ENCODE measurements around the gene DCP1A.

DNA sequence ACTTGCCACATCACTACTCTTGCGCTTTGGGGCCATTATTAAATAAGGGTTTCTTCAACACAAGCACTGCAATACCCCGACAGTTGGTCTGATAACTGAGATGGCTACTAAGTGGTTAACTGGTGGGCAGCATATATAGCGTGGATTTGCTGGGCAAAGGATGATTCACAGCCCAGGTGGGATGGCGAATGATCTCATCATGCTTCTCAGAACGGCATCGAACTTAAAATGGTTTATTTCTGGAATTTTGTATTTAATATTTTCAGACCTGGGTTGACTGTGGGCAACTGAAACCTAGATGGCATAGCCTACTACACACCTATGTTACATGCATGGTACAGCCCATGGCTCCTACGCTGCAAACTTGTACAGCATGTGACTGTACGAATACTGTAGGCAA is 64.8 kb downstream of the DCP1A start:
- TF ChIP-seq, protein P1, sequence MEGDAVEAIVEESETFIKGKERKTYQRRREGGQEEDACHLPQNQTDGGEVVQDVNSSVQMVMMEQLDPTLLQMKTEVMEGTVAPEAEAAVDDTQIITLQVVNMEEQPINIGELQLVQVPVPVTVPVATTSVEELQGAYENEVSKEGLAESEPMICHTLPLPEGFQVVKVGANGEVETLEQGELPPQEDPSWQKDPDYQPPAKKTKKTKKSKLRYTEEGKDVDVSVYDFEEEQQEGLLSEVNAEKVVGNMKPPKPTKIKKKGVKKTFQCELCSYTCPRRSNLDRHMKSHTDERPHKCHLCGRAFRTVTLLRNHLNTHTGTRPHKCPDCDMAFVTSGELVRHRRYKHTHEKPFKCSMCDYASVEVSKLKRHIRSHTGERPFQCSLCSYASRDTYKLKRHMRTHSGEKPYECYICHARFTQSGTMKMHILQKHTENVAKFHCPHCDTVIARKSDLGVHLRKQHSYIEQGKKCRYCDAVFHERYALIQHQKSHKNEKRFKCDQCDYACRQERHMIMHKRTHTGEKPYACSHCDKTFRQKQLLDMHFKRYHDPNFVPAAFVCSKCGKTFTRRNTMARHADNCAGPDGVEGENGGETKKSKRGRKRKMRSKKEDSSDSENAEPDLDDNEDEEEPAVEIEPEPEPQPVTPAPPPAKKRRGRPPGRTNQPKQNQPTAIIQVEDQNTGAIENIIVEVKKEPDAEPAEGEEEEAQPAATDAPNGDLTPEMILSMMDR (conservative IDR thresholded peaks at IDR 0.05): no peak
- no peak for TF ChIP-seq ZFX (IDR thresholded peaks at IDR 0.05)
